Fibroblast of gingiva (primary cell): Measurements from ENCODE around the gene TRIM15.
"Not testable (repeated sequence)": the region's sequence is repeated elsewhere in the genome, so short reads cannot be mapped to it uniquely, and the experiment has no call there.

Experiments
- DNase-seq: peaks from one replicate; pipeline ENCODE4 v3.0.0-alpha.2; 2011; ENCODE audit warnings: low read depth

The TRIM15 gene

GRCh38 chr6:30162265-30163089, 869 bp upstream of the TRIM15 start:
- DNase-seq = no peak

- no peak for DNase-seq
These were observed 740 bp downstream of the TRIM15 start for GRCh38 chr6:30163918-30164654.

GRCh38 chr6:30164714-30165113, 1.4 kb downstream of the TRIM15 start:
- no peak for DNase-seq

GRCh38 chr6:30165238-30165637, 1.9 kb downstream of the TRIM15 start:
- not testable (repeated sequence) for DNase-seq

GRCh38 chr6:30167101-30167500, 3.8 kb downstream of the TRIM15 start:
- no peak for DNase-seq

GRCh38 chr6:30168741-30169140, 5.4 kb downstream of the TRIM15 start:
- no peak for DNase-seq

- peak; percentile 34 for DNase-seq
These were observed 6.6 kb downstream of the TRIM15 start for GRCh38 chr6:30169658-30170614.

- no peak for DNase-seq
These were observed 8.5 kb downstream of the TRIM15 start for GRCh38 chr6:30171677-30172471.

- DNase-seq = no peak
These were observed 9.3 kb downstream of the TRIM15 start for GRCh38 chr6:30172681-30173080.

GRCh38 chr6:30175765-30176164, 12.4 kb downstream of the TRIM15 start:
- DNase-seq = no peak

- no peak for DNase-seq
These were observed 15.5 kb downstream of the TRIM15 start for GRCh38 chr6:30178837-30179236.

- no peak for DNase-seq
These were observed 16.8 kb downstream of the TRIM15 start for GRCh38 chr6:30180145-30180544.

GRCh38 chr6:30184417-30185031, 21.2 kb downstream of the TRIM15 start:
- no peak for DNase-seq

- DNase-seq = no peak
These were observed 22.6 kb downstream of the TRIM15 start for GRCh38 chr6:30185846-30186484.

GRCh38 chr6:30188541-30188940, 25.2 kb downstream of the TRIM15 start:
- DNase-seq = no peak

- DNase-seq = no peak
These were observed 28.7 kb downstream of the TRIM15 start for GRCh38 chr6:30192076-30192475.

- DNase-seq = no peak
These were observed 31.7 kb downstream of the TRIM15 start for GRCh38 chr6:30194797-30195690.

GRCh38 chr6:30195951-30196350, 32.6 kb downstream of the TRIM15 start:
- DNase-seq = no peak

GRCh38 chr6:30196376-30196775, 33.0 kb downstream of the TRIM15 start:
- no peak for DNase-seq
